GM19324 (cell line): ENCODE measurements around the gene DTNB.
A peak's percentile ranks its signal among the peaks of the same experiment; 100 is the strongest.
"Not testable (repeated sequence)": the region's sequence is repeated elsewhere in the genome, so short reads cannot be mapped to it uniquely, and the experiment has no call there.

Experiments used
- ATAC-seq: cut with Tn5 transposase; IDR thresholded peaks from one replicate; pipeline ENCODE4 v1.9.1; 2021; ENCODE audit warnings: mild to moderate bottlenecking, moderate library complexity; ENCODE audit not compliant: unreplicated experiment, low FRiP score

DTNB gene

DNA sequence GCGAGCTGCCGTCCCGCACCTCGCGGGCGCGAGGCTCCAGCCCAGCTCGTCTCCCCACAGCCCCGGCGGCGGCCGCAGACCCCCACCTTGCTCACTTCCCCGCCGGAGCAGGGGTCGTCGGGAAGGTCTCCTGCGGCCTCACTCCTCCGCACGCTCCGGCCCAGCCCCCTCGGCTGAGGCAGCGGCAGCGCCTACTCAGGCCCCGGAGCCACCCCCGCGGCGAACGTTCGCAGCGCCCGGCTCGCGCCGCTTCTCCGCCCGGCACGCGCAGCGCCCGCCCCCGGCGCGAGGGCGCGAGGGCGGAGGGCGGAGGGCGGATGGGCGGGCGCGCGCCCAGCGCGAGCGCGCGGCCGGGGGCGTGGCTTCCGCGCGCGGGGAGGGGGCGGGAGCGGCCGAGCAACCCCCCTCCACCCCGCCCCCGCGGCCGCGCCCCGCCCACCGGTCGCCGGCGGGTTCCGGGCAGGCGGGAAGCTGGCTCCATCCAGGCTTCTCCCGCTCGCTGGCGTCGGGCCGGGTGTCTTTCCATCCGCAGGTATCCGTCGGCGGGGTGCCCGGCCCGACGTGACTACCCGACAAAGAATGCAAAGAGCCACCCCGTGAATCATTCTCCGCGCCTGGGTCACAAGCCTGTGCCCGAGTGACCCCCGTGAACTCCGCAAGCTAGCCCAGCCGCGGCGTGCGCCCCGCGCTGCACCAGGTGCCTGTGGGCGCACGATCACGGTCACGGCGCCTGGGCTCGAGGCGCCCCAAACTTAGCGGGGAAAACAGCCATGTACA lies at the start of gene DTNB:
TSS of gene DTNB (minus strand) at position 278 of the 777 bp plus-strand sequence. CDS start 20,917 bp downstream, outside the sequence.
- ATAC-seq = peak; percentile 89

GRCh38 chr2:25722224-25722623 lies 48.8 kb upstream of the DTNB start:
- no peak for ATAC-seq

GRCh38 chr2:25720575-25720974 lies 47.2 kb upstream of the DTNB start:
- no peak for ATAC-seq

DNA sequence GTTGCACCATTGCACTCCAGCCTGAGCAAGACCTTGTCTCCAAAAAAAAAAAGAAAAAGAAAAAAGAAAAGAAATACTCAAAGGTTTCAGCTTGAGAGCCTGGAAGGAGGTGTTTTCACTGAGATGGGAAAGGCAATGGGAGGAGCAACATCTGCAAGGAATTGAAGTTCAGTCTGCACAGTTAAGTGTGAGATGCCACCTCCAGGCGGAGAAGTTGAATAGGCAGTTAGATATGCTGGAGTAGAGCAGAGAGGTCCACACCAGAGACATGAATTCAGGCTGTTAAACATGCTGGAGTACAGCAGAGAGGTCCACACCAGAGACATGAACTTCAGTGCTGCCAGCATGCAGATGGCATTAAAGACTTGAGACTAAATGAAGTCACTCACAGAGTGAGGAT lies 41.4 kb upstream of the DTNB start:
- no peak for ATAC-seq

- no peak for ATAC-seq
Observed at GRCh38 chr2:25712455-25712854, 39.1 kb upstream of the DTNB start.

GRCh38 chr2:25711675-25712354 lies 38.4 kb upstream of the DTNB start:
- ATAC-seq = no peak

GRCh38 chr2:25710750-25711149 lies 37.4 kb upstream of the DTNB start:
- no peak for ATAC-seq

DNA sequence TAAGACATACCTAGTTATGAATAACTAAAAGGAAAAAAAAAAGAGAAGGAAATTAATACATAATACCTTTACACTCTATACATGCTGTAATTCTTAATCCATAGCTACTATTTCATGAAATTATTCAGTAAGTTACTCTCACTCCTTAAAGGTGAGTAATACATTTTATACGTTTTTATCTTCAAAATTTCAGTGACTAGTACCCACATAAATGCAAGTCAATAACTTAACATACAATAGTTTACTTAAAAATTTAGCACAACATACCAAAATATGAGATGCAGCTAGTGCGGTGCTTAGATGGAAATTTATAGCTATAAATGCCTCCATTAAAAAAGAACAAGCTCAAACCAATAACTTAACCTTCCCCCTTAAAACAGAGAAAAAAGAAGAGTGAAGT lies 36.0 kb upstream of the DTNB start:
- ATAC-seq = no peak

GRCh38 chr2:25707927-25708590 lies 34.7 kb upstream of the DTNB start:
- ATAC-seq = no peak

DNA sequence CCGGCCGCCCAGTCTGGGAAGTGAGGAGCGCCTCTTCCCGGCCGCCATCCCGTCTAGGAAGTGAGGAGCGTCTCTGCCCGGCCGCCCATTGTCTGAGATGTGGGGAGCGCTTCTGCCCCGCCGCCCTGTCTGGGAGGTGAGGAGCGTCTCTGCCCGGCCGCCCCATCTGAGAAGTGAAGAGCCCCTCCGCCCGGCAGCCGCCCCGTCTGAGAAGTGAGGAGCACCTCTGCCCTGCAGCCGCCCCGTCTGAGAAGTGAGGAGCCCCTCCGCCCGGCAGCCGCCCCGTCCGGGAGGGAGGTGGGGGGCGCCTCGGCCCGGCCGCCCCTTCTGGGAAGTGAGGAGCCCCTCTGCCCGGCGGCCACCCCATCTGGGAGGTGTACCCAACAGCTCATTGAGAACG lies 32.2 kb upstream of the DTNB start:
- not testable (repeated sequence) for ATAC-seq

DNA sequence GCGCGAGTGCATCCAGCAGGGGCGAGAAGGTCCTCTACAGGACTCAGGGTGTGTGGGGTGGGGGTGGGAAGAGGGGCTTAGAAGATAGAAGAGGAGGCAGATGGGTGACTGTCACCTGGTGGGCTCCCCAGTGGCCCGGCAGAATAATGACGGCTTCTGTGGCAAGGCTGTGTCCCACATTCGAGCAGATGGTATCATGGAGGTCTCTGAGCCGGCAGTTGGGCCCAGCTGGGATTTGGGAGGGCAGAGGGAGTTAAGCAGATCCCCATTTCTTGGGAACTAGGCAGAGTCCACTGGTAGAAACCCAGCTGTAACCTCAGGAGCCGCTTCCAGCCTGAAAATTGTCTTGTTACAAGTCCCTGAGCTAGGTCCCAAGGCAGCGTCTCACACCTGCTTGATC lies 28.4 kb upstream of the DTNB start:
- no peak for ATAC-seq

- no peak for ATAC-seq
Observed at GRCh38 chr2:25700221-25700660, 26.9 kb upstream of the DTNB start.

DNA sequence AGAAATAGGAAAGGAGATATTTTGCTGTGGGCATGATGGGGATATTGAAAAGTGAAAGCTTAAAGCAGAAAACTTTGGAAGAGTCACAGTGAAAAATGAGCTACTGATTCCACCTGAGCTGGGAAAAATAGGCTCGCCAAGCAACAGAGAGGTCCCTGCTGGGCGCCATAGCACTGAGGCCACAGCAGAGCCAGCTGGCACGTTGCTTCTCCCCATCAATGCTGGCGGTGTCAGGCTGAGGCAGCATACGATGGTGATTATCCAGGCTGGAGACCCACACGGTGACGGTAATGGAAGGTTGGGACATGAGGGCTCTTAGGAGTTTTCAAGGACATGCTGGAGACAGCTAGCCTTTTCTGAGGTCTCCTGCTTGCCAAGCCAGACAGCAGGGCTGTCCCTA lies 25.8 kb upstream of the DTNB start:
- ATAC-seq = no peak

- ATAC-seq = no peak
Observed at GRCh38 chr2:25698752-25699151, 25.4 kb upstream of the DTNB start.

DNA sequence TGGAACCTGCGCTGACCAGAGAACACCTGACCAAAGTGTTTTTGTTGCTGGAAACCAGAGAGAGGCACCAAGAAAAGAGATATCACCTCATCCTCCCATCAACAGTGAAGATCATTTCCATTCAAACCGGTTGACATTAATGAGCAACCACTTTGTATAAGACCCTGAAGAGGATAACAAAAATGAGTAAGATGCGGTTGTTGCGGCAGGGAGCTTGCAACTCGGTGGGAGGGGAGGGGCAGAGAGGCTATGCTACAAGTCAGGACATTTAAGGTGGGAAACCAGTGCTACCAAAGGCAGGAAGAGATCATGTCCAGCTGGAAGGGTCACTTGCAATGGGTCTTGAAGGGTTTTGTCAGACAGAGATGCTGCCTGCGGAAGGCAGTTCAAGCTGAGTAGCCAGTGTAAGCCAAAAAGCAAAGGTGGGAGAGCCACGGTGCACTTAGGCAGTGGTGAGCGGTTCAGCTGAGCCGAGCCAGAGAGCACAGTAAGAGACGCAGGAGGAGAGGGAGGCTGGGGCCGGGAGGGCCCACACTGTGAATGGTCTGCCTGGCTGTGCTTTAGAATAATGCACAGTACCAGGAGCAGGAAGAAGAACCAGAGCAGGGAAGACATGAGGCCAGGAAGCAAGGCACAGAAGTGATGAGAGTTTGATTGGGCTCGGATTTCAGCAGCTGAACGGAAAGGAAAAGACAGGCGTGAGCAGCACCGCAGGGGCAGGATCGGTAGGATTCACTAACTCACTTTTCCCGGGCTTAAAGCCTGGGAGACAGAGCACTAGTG lies 24.4 kb upstream of the DTNB start:
- ATAC-seq = no peak

DNA sequence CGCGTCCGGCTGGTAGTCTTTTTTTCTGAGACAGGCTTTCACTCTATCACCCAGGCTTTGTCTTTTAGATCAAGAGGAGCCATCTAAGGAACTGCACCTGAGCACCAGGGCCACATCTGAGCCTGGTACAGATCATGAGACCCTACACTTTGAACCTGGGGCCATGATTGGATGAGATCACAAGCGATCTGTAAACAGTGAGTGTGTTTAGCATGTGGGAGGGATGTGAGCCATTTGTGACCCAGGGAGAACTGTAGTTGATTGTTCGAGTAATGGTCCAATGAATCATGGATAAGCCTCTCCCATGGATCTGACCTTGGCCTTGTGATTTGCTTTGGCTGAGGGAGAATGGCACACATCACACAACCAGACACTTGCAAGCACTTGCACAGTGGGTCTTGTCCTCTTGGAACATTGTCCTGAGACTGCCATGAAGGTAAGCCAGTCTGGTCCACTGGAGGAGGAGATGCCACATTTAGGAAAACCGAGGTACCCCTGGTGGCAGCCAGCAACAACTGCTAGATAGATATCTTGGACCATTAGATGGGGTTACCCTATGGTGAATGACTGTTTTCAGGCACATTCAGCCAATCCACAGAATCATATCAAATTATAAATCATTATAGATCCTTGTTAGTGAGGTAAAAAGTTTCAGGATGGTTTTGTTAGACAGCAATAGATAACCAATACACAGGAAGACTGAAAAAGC lies 19.5 kb upstream of the DTNB start:
- no peak for ATAC-seq

DNA sequence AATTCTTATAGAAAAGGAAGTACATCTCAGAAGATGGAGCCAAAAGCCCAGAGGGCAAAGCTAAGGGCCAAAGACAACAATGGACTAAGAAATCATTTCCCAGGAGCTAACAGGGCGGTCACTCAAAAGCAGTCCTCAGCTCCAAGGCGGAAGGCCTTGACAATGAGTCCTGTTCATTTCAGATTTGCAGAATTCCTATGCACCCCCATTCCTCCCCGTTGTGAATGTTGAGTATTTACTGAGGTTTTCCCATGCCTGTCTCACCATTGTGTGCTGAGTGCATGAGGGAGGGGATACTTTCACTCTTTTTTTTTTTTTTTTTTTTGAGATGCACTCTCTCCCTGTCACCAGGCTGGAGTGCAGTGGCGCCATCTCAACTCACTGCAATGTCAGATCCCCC lies 18.8 kb upstream of the DTNB start:
- ATAC-seq = no peak

- no peak for ATAC-seq
Observed at GRCh38 chr2:25690058-25690457, 16.7 kb upstream of the DTNB start.

- no peak for ATAC-seq
Observed at GRCh38 chr2:25688236-25688635, 14.9 kb upstream of the DTNB start.

DNA sequence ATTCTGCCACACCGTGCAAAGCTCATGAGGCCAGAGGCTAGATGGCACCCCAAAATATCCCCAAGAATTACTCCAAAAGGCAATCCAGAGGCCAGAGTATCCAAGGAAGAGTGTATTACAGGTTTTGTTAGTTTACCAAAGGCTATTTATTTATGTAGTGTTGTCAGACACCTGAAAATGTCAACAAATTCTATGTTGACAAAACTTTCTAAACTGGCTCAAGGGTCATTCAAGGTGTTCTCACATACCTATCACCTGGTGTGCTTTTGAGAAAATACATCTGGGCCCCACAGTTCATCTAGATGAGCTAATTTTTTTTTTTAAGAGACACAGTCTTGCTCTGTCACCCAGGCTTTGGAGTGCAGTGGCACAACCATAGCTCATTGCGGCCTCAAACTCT lies 12.4 kb upstream of the DTNB start:
- no peak for ATAC-seq
